PC-3 (cell line): ENCODE measurements around the gene UNC93B1.

Experiments
- CTCF ChIP-seq: fragments of 300-600 bp; sonication (generic); conservative IDR thresholded peaks from 2 replicates; pipeline ENCODE4 v1.5.1; 2017; ENCODE audit warnings: antibody characterized with exemption, low read depth, mild to moderate bottlenecking, low read length
- EZH2 ChIP-seq: fragments of 300-600 bp; sonication (generic); IDR thresholded peaks from one replicate; pipeline ENCODE4 v1.6.1; 2017; ENCODE audit warnings: antibody characterized with exemption, mild to moderate bottlenecking, low read length; ENCODE audit not compliant: unreplicated experiment

- no peak for TF ChIP-seq CTCF
- no peak for TF ChIP-seq EZH2
Measured at GRCh38 chr11:68048681-68049508, 45.0 kb upstream of the UNC93B1 start.
